Stimulated activated CD8-positive, alpha-beta memory T cell treated with anti-CD3 and anti-CD28 coated beads, Interleukin-4, amount 100 ng/mL, for 24 hours (primary cell): ENCODE measurements around the gene OR4F29.
"Not testable (repeated sequence)": the region's sequence is repeated elsewhere in the genome, so short reads cannot be mapped to it uniquely, and the experiment has no call there.

Experiments
- DNase-seq: peaks from one replicate; pipeline ENCODE4 v3.0.0-alpha.2; 2020; ENCODE audit warnings: low read depth

OR4F29 gene, protein sequence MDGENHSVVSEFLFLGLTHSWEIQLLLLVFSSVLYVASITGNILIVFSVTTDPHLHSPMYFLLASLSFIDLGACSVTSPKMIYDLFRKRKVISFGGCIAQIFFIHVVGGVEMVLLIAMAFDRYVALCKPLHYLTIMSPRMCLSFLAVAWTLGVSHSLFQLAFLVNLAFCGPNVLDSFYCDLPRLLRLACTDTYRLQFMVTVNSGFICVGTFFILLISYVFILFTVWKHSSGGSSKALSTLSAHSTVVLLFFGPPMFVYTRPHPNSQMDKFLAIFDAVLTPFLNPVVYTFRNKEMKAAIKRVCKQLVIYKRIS

GRCh38 chr1:451578-451977 lies at the start of gene OR4F29:
Gene OR4F29, minus strand, starts transcription at chr1:451678. Its CDS starts 0 bp downstream, at chr1:451678.
- DNase-seq, result not testable (repeated sequence)
